SK-N-DZ (cell line): ENCODE data around the gene HES6.
A peak's percentile ranks its signal among the peaks of the same experiment; 100 is the strongest.

Experiments used
- DNase-seq: peaks from one replicate; pipeline ENCODE4 v3.0.0-alpha.2; 2015; ENCODE audit warnings: low spot score

The HES6 gene

DNA sequence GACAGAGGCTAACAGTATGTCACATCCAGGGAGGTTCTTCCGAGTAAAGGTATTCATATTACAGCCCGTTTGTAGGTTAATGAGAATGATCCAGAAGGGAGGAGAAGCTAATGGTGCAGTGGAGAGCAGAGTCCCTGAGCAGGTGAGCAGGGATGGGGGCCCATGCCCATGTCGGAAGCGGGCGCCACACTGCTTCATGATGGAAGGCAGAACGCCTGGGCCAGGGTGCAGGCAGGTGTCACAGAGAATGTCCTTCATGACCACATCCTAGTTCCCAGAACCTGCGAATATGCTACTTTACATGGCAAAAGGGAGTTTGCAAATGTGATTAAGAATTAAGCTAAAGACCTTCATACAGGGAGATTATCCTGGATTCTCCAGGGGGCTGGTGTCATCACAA is 4.0 kb downstream of the HES6 start:
- no peak for DNase-seq

- DNase-seq = no peak
Measured at GRCh38 chr2:238235331-238235732, 4.5 kb downstream of the HES6 start.

DNA sequence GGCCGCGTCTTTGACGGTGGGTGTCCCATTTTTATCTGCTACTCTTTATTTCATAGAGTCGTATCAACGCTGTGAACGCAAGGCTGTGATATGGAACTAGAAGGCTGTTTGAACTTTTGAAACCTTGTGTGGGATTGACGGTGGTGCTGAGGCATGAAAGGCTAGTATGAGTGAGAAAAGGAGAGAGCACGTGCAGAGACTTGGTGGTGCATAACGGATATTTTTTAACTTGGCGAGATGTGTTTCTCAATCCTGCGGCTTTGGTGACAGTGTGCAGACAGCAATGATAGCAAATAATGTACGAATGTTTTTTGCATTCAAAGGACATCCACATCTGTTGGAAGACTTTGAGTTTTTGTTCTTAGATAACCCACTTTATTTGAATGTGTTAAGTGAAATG is 6.2 kb downstream of the HES6 start:
- no peak for DNase-seq

- DNase-seq = no peak
Measured at GRCh38 chr2:238231809-238232208, 8.0 kb downstream of the HES6 start.

DNA sequence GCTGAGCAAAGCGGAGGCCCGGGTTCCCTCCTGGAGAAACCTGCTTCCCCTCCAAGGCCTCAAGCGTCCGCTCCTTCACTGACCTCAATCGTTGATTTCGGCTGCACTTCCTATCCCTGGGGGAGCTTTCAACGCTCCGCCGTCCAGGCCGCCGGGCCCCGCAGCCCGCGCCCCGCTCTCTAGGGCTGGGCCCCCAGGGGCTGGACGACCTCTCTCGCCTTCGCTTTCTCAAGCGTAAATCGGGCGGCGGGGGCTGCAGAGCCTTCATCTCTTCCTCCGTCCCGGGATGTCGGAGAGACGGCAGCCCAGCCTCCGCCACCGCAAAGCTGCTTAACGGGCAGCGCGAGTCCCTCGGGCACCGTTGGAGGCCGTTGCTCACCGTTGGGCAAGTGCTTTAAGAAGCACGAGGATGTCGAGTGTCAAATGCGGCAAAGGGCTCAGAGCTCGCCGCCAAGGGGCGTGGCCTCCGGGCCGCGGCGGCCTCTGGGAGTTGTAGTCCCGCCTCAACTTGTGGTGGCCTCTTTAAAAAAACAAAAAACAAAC is 8.5 kb downstream of the HES6 start:
- no peak for DNase-seq

- no peak for DNase-seq
Measured at GRCh38 chr2:238230699-238231098, 9.1 kb downstream of the HES6 start.

GRCh38 chr2:238228700-238229099 is 11.1 kb downstream of the HES6 start:
- no peak for DNase-seq

DNA sequence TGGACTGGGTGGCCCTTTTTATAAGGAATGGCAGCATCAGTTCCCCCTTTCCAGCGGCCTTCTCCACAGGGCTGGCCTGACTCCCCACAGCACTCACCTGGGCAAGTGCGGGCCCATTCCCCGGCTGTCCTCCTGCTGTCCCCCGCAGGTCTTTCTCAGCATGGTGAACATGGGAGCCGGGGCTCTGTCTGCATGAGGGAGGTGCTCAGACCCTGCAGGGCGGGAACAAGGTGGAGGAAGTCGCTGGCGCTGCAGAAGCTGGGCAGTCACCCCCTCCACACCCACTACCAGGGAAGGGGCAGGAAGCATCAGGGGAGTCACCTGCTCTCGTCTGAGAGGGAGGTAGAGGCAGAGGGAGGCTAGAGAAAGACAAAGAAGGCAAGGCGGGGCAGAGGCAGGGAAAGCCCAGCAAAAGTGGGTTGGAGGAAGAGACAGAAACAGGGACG is 12.2 kb downstream of the HES6 start:
- DNase-seq = no peak

GRCh38 chr2:238226698-238227586 is 12.9 kb downstream of the HES6 start:
- no peak for DNase-seq

GRCh38 chr2:238225911-238226697 is 13.7 kb downstream of the HES6 start:
- no peak for DNase-seq

DNA sequence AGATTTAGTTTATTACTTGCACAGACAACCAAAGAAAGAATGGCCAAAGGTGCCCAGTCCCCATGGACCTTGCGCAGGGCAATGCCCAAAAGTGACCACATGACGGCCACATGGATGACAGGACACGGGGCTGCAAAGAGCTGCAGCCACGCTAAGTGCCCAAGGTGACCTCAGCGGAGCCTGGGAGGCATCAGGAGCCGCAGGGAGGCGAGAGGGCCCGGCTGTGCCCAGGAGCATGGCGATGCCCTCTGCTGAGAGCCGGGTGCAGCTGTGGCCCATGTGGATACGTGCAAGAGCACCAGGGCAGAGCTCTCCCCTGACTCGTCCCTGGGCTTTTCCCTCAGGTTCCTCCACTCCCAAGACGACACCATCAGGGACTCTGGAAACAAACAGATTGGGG is 14.7 kb downstream of the HES6 start:
- no peak for DNase-seq

- DNase-seq = no peak
Measured at GRCh38 chr2:238224356-238225035, 15.3 kb downstream of the HES6 start.

- DNase-seq = peak; percentile 74
Measured at GRCh38 chr2:238220892-238221521, 18.8 kb downstream of the HES6 start.

DNA sequence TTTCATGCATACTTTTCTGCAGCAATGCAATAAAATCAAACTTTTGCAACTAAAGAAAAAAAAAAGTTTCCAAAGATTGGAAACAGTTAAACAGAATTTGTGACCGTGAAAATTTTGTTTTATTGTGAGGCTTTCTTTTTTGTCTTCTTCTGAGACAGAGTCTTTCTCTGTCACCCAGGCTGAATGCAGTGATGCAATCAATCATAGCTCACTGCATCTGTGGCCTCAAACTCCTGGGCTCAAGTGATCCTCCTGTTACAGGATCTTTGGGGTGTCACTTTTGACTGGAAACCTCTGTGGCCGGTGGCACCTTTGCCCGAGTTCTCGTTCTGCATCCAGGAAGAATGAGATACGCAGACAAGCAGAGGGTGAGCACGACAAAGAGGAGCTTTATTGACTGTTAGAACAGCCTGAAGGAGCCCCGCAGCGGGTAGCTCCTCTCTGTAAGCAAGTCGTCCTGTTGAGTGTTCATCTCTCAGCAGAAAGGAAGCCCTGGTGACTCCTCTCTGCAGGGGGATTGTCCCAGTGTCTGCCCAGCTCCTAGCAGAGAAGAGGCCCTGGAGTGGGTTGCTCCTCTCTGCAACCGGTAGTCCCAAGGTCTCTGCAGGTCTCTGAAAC is 19.5 kb downstream of the HES6 start:
- no peak for DNase-seq

GRCh38 chr2:238216651-238217184 is 23.1 kb downstream of the HES6 start:
- no peak for DNase-seq

DNA sequence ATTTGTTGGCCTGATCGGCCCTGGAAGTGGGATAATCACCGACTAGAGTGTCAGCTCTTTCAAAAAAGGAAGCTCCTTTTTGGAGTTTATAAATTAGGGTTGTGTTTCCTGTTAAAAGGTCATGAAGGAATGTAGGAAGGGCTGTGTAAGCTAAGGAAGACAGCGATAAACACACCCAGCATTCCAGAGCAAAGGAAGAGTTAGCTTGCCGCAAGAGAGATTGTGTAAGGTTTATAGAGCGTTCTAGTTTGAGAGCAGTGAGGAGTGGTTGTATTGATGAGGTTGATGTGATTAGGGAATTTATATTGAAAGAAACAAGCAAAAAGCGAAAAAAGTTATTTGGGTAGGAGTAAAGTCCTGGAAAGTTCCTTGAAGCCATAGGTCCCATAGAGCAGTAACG is 32.8 kb downstream of the HES6 start:
- no peak for DNase-seq

- peak; percentile 14 for DNase-seq
Measured at GRCh38 chr2:238203973-238204683, 35.7 kb downstream of the HES6 start.

DNA sequence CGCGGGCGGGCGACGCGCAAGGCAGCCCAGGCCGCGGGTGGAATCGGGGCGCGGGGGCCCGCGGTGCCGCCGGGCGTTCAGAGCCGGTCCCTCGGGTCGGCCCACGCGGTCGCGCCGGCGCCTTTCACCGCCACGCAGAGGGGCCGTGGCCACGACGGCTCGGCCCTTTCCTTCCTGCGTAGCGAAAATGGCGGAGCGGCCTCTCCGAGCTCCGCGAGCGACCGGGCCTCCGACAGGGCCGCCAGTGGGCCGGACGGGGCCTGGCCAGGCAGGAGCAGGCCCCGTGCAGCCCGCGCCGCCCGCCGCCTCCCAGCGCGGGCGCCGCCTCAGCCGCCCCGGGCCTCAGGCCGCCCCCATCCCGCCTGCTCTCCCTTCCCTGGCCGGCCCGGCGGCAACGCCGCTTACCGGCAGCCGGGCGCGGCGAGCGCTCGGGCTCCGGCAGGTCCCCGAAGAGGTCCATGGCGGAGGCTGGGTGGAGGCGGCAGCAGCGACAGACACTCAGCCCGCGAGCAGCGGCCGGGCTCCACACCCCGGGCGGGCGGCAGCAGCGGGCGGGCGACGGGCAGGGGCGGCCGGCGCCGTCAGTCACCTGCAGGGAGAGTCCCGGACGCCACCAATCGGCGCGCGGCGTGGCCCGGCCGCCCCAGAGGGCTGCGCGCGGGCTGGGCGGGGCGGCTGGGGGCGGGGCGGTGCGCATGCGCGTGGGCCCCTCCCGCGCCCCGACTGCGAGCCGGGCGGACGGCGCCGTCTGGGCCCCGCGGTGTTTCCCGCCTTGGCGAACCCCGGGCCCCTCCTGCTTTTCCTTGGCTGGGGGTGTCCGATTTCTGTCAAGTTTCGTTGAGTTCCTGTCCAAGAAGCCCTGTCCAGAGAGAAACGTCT is 36.5 kb downstream of the HES6 start, which contains the start of gene ILKAP:
ILKAP (minus strand) TSS at position 602 of the 879 bp plus-strand sequence; CDS start at position 460, 142 bp downstream.
- peak; percentile 72 for DNase-seq
